GM11168 (cell line): ENCODE data around the gene MYO15B.

Experiments used
- in situ Hi-C: fragments of 300-500 bp; cut with MboI; formaldehyde crosslinking; loops from one replicate; pipeline ENCODE4 v1.12.0; 2022; ENCODE audit warnings: low sequenced_read_pairs; ENCODE audit not compliant: unreplicated experiment

The MYO15B gene

GRCh38 chr17:75587675-75588595 lies at the start of gene MYO15B:
TSS of gene MYO15B (plus strand) at chr17:75587800. CDS start at chr17:75588058, 258 bp downstream.
- in situ Hi-C loops = no loop called here

- in situ Hi-C loops = no loop called here
Measured at GRCh38 chr17:75539967-75540729, 47.5 kb upstream of the MYO15B start.

- in situ Hi-C loops = no loop called here
Measured at GRCh38 chr17:75540923-75541503, 46.6 kb upstream of the MYO15B start.

GRCh38 chr17:75542229-75542628 lies 45.4 kb upstream of the MYO15B start:
- in situ Hi-C loops = no loop called here

GRCh38 chr17:75542728-75543336 lies 44.8 kb upstream of the MYO15B start:
- in situ Hi-C loops = no loop called here

- in situ Hi-C loops = no loop called here
Measured at GRCh38 chr17:75544250-75544649, 43.4 kb upstream of the MYO15B start.

- in situ Hi-C loops = no loop called here
Measured at GRCh38 chr17:75546181-75546580, 41.4 kb upstream of the MYO15B start.

GRCh38 chr17:75547091-75547490 lies 40.5 kb upstream of the MYO15B start:
- in situ Hi-C loops = no loop called here

GRCh38 chr17:75548813-75549212 lies 38.8 kb upstream of the MYO15B start:
- in situ Hi-C loops = no loop called here

- in situ Hi-C loops = no loop called here
Measured at GRCh38 chr17:75549246-75550138, 38.1 kb upstream of the MYO15B start.

- in situ Hi-C loops = no loop called here
Measured at GRCh38 chr17:75550139-75550465, 37.5 kb upstream of the MYO15B start.

- in situ Hi-C loops = no loop called here
Measured at GRCh38 chr17:75551266-75551665, 36.3 kb upstream of the MYO15B start.

- in situ Hi-C loops = no loop called here
Measured at GRCh38 chr17:75552425-75553294, 34.9 kb upstream of the MYO15B start.

GRCh38 chr17:75553295-75554110 lies 34.1 kb upstream of the MYO15B start:
- in situ Hi-C loops = no loop called here

GRCh38 chr17:75555679-75556153 lies 31.9 kb upstream of the MYO15B start:
- in situ Hi-C loops = no loop called here

GRCh38 chr17:75557075-75557851 lies 30.3 kb upstream of the MYO15B start:
- in situ Hi-C loops = no loop called here
